ENCODE data around the gene ACAP3. TPM values are rescaled to one million over a fixed set of nuclear protein-coding genes. Genes with fewer than 3 reads are reported as not detected.

The ACAP3 gene
- total RNA-seq, 1 donor from 2014 or later = 55.2 TPM

GRCh38 chr1:1336931-1337792 is 29.4 kb upstream of the ACAP3 start:
- DNase-seq (no peak), ATAC-seq (no peak)
- no peak for TF ChIP-seq CTCF (IDR thresholded peaks at IDR 0.05)
- Histone ChIP-seq H3K27ac (no peak overlapping the region), H3K4me1 (no peaks in the 10 kb centered on the region), H3K27me3 (no peaks in the 10 kb centered on the region), H3K4me3 (no peak overlapping the region), H3K9me3 (no peaks in the 10 kb centered on the region), H3K36me3 (peaks cover 13% of the 10 kb centered on the region)
- intact Hi-C loops (cut with DNase I) = no loop called here

- no peak for DNase-seq
- H3K27ac ChIP-seq = no peak overlapping the region
- peaks cover 13% of the 10 kb centered on the region for H3K36me3 ChIP-seq
- H3K27me3 ChIP-seq = no peaks in the 10 kb centered on the region
- H3K4me3 ChIP-seq = no peak overlapping the region
- TF ChIP-seq CTCF (IDR thresholded peaks at IDR 0.05) = no peak
- intact Hi-C loops (cut with DNase I) = no loop called here
- no peaks in the 10 kb centered on the region for H3K9me3 ChIP-seq
- ATAC-seq = no peak
- H3K4me1 ChIP-seq = no peaks in the 10 kb centered on the region
Measured at GRCh38 chr1:1336446-1336845, 28.7 kb upstream of the ACAP3 start.

- TF ChIP-seq CTCF (IDR thresholded peaks at IDR 0.05) = no peak
- no peak for ATAC-seq
- intact Hi-C loops (cut with DNase I) = no loop called here
- Histone ChIP-seq H3K4me3 (no peak overlapping the region), H3K9me3 (no peaks in the 10 kb centered on the region), H3K27ac (no peak overlapping the region), H3K27me3 (no peaks in the 10 kb centered on the region), H3K4me1 (peaks cover 3% of the 10 kb centered on the region), H3K36me3 (peaks cover 13% of the 10 kb centered on the region)
- DNase-seq = no peak
Measured at GRCh38 chr1:1335792-1336248, 28.1 kb upstream of the ACAP3 start.

GRCh38 chr1:1335283-1335682 is 27.6 kb upstream of the ACAP3 start:
- Histone ChIP-seq H3K27ac (no peak overlapping the region), H3K27me3 (no peaks in the 10 kb centered on the region), H3K9me3 (no peaks in the 10 kb centered on the region), H3K36me3 (peaks cover 13% of the 10 kb centered on the region), H3K4me1 (peaks cover 4% of the 10 kb centered on the region), H3K4me3 (no peak overlapping the region)
- no peak for TF ChIP-seq CTCF (IDR thresholded peaks at IDR 0.05)
- intact Hi-C loops (cut with DNase I) = no loop called here
- DNase-seq = no peak
- no peak for ATAC-seq

GRCh38 chr1:1334835-1335234 is 27.1 kb upstream of the ACAP3 start:
- H3K36me3 ChIP-seq = peaks cover 13% of the 10 kb centered on the region
- TF ChIP-seq CTCF (IDR thresholded peaks at IDR 0.05) = no peak
- H3K9me3 ChIP-seq = no peaks in the 10 kb centered on the region
- intact Hi-C loops (cut with DNase I) = no loop called here
- H3K4me1 ChIP-seq = peaks cover 4% of the 10 kb centered on the region
- no peak for ATAC-seq
- no peaks in the 10 kb centered on the region for H3K27me3 ChIP-seq
- no peak overlapping the region for H3K4me3 ChIP-seq
- H3K27ac ChIP-seq = no peak overlapping the region
- DNase-seq = no peak
